ENCODE results near the gene PAGE5. TPM values are rescaled to one million over a fixed set of nuclear protein-coding genes. Genes with fewer than 3 reads are reported as not detected.

Gene PAGE5
- total RNA-seq = not detected in 2 replicates

GRCh38 chrX:55220119-55220794, at the start of gene PAGE5:
Gene PAGE5 (plus strand): TSS chrX:55220346. CDS start chrX:55221383, 1,037 bp downstream.

GRCh38 chrX:55264816-55265215, 44.7 kb downstream of the PAGE5 start, which contains the start of gene PAGE3:
Gene PAGE3 (minus strand): TSS chrX:55264916. CDS start chrX:55263903, 1,013 bp downstream.

Other genes with a start within 250 kb of the PAGE5 start
- not detected in 2 replicates for gene PFKFB1, start 226.2 kb upstream of the PAGE5 start, total RNA-seq
- 7.9 and 8.4 TPM in 2 replicates for gene APEX2, start 220.0 kb upstream of the PAGE5 start, total RNA-seq
- not detected in 2 replicates for gene ALAS2, start 189.4 kb upstream of the PAGE5 start, total RNA-seq
- not detected in 2 replicates for gene PAGE2B, start 145.3 kb upstream of the PAGE5 start, total RNA-seq
- gene PAGE2, start 131.3 kb upstream of the PAGE5 start, total RNA-seq = not detected in 2 replicates
- not detected in 2 replicates for gene PAGE3, start 44.6 kb downstream of the PAGE5 start, total RNA-seq
- 34.2 and 39.0 TPM in 2 replicates for gene MAGEH1, start 231.8 kb downstream of the PAGE5 start, total RNA-seq